Measurements from ENCODE around the gene TET2. TPM values are rescaled to one million over a fixed set of nuclear protein-coding genes. Genes with fewer than 3 reads are reported as not detected.

The TET2 gene
- total RNA-seq, 3 donors from 2014 or later (not counting 1 experiment from before 2014, with no cell fraction given), result 80.0 to 91.6 (median 82.8) TPM

GRCh38 chr4:105327956-105328355 lies 181.3 kb downstream of the TET2 start:
- H3K4me1 Mint-ChIP-seq, result peaks cover 25 to 30% of the 10 kb centered on the region in 2 donors

GRCh38 chr4:105329081-105329480 lies 182.4 kb downstream of the TET2 start:
- H3K9me3 Mint-ChIP-seq, result no peaks in the 10 kb centered on the region
- no peaks in the 10 kb centered on the region for H3K9me3 ChIP-seq (ENCODE audit: control insufficient read depth, insufficient read depth, low read length)
- H3K4me3 ChIP-seq (ENCODE audit: low read length), result no peak overlapping the region
- no peak overlapping the region for H3K27ac Mint-ChIP-seq
- no peak for TF ChIP-seq CTCF (IDR thresholded peaks at IDR 0.05)
- no peaks in the 10 kb centered on the region for H3K36me3 Mint-ChIP-seq
- peak in 1 of 3 donors; percentile 74 for ATAC-seq
- DNase-seq, result peak in 1 of 2 donors; percentile 2
- H3K4me1 Mint-ChIP-seq, result peaks cover 25 to 30% of the 10 kb centered on the region in 2 donors
- WGBS (ENCODE audit: insufficient coverage), result 100% methylated on average over 1 of the region's 1 CpG
- intact Hi-C loops (cut with micrococcal nuclease), result no loop called here
- no peak overlapping the region for H3K27ac ChIP-seq (ENCODE audit: low read length)
- no peaks in the 10 kb centered on the region for H3K36me3 ChIP-seq (ENCODE audit: control insufficient read depth, insufficient read depth, low read length)
- H3K27me3 Mint-ChIP-seq (ENCODE audit: low read depth in 2 of 2), result no peaks in the 10 kb centered on the region
- peak overlapping the region; percentile 14 for H3K4me3 Mint-ChIP-seq
- H3K4me1 ChIP-seq (ENCODE audit: control insufficient read depth, insufficient read depth, low read length), result peaks cover 5% of the 10 kb centered on the region
- H3K27me3 ChIP-seq (ENCODE audit: control insufficient read depth, insufficient read depth, low read length), result no peaks in the 10 kb centered on the region

More at GRCh38 chr4:105327956-105328355, 181.3 kb downstream of the TET2 start:
- Mint-ChIP-seq H3K36me3 (no peaks in the 10 kb centered on the region), H3K27ac (no peak overlapping the region), H3K9me3 (no peaks in the 10 kb centered on the region), H3K4me3 (no peak overlapping the region), H3K27me3 (ENCODE audit: low read depth in 2 of 2) (no peaks in the 10 kb centered on the region)
- no peak for DNase-seq
- no peaks in the 10 kb centered on the region for H3K27me3 ChIP-seq (ENCODE audit: control insufficient read depth, insufficient read depth, low read length)
- peaks cover 5% of the 10 kb centered on the region for H3K4me1 ChIP-seq (ENCODE audit: control insufficient read depth, insufficient read depth, low read length)
- no peak for TF ChIP-seq CTCF (IDR thresholded peaks at IDR 0.05)
- no peak overlapping the region for H3K4me3 ChIP-seq (ENCODE audit: low read length)
- H3K27ac ChIP-seq (ENCODE audit: low read length), result no peak overlapping the region
- H3K36me3 ChIP-seq (ENCODE audit: control insufficient read depth, insufficient read depth, low read length), result no peaks in the 10 kb centered on the region
- ATAC-seq, result no peak
- intact Hi-C loops (cut with micrococcal nuclease), result no loop called here
- H3K9me3 ChIP-seq (ENCODE audit: control insufficient read depth, insufficient read depth, low read length), result no peaks in the 10 kb centered on the region
